HepG2 (cell line): ENCODE data around the gene RANBP2. TPM values are rescaled to one million over a fixed set of nuclear protein-coding genes. Genes with fewer than 3 reads are reported as not detected.
"Not testable (repeated sequence)": the region's sequence is repeated elsewhere in the genome, so short reads cannot be mapped to it uniquely, and the experiment has no call there.

Experiments
- ATAC-seq: fragments of 200-7000 bp; cut with Tn5 transposase; 3 replicates; pipeline ENCODE4 v1.9.1; 2020; ENCODE audit warnings: mild to moderate bottlenecking, moderate library complexity
- BruUV-seq: library from RNA; stranded (reverse); fragments of 400-500 nt; replicated peaks from 2 replicates; lab custom pipeline; 2021; lab: Mats Ljungman, UMichigan
- CTCF ChIA-PET: fragments of 300-600 bp; formaldehyde crosslinking; extraction: SDS; loops from one replicate; lab custom pipeline; 2021; ENCODE audit warnings: low total read pairs, inconsistent platforms, low intra/inter-chr PET ratio; lab: Yijun Ruan, JAX
- POLR2A ChIA-PET: fragments of 350-600 bp; sonication (Branson Sonifier 250); formaldehyde crosslinking; loops from one replicate; lab custom pipeline; 2020; ENCODE audit warnings: antibody characterized with exemption, inconsistent platforms; lab: Yijun Ruan, JAX
- DNase-seq: peaks from one replicate; pipeline ENCODE4 v3.0.0-alpha.2; 2015; ENCODE audit warnings: low spot score
- FAIRE-seq: peaks from 3 replicates; lab custom pipeline; 2011; peaks lifted over from hg19 to GRCh38; lab: Jason Lieb, UNC
- H2AFZ ChIP-seq: one replicate; pipeline ENCODE4 v1.6.1; 2011; ENCODE audit warnings: low read length, inconsistent platforms
- H3K27ac ChIP-seq: fragments of 300-600 bp; 3 replicates; pipeline ENCODE4 v1.8.0; 2011; ENCODE audit warnings: mixed run types, mild to moderate bottlenecking, mixed read lengths, low read length, inconsistent platforms; ENCODE audit not compliant: insufficient read depth; ENCODE audit errors: extremely low read length
- H3K27me3 ChIP-seq, 2 experiments: fragments of 200-600 bp in 1 of 2; 2 replicates in 1 of 2; 3 replicates in 1 of 2; pipeline versions ENCODE4 v1.6.0 to v1.8.0; 2011; ENCODE audit warnings: low read length in 2 of 2, mild to moderate bottlenecking in 2 of 2, moderate library complexity in 2 of 2, inconsistent platforms in 1 of 2; ENCODE audit not compliant: insufficient read depth in 2 of 2, control insufficient read depth in 1 of 2
- H3K36me3 ChIP-seq, 2 experiments: fragments of 200-600 bp in 1 of 2; replicated peaks in 1 of 2; 2 replicates in 1 of 2; 3 replicates in 1 of 2; pipeline versions ENCODE4 v1.5.1 to v1.8.0; 2011; ENCODE audit warnings: low read length in 2 of 2, inconsistent platforms in 1 of 2; ENCODE audit not compliant: insufficient read depth in 2 of 2, control insufficient read depth in 1 of 2
- H3K4me1 ChIP-seq: 2 replicates; pipeline ENCODE4 v1.5.1; 2012; ENCODE audit warnings: low read length, inconsistent platforms; ENCODE audit not compliant: insufficient read depth
- H3K4me2 ChIP-seq: 2 replicates; pipeline ENCODE4 v1.6.0; 2011; ENCODE audit warnings: low read depth, low read length, inconsistent platforms
- H3K4me3 ChIP-seq, 3 experiments: fragments of 200-600 bp in 1 of 3; sonication (generic), shearing (Covaris generic) in 1 of 3; replicated peaks in 1 of 3; 2 replicates each; pipeline ENCODE4 v1.5.1; 2011 to 2016; ENCODE audit warnings: low read length in 3 of 3, inconsistent platforms in 2 of 3, low read depth in 2 of 3, mild to moderate bottlenecking in 2 of 3, control low read depth in 1 of 3, mixed read lengths in 1 of 3; ENCODE audit not compliant: insufficient read depth in 1 of 3
- H3K79me2 ChIP-seq: one replicate; pipeline ENCODE4 v1.6.1; 2011; ENCODE audit warnings: low read length, inconsistent platforms; ENCODE audit not compliant: insufficient read depth
- H3K9ac ChIP-seq: 2 replicates; pipeline ENCODE4 v1.6.0; 2011; ENCODE audit warnings: mild to moderate bottlenecking, low read depth, low read length, inconsistent platforms; ENCODE audit not compliant: insufficient read depth
- H3K9me3 ChIP-seq: 2 replicates; pipeline ENCODE4 v1.5.1; 2012; ENCODE audit warnings: mild to moderate bottlenecking, low read length
- H4K20me1 ChIP-seq: 2 replicates; pipeline ENCODE4 v1.6.0; 2011; ENCODE audit warnings: inconsistent platforms, mild to moderate bottlenecking, low read length, moderate library complexity; ENCODE audit not compliant: insufficient read depth
- MAFF ChIP-seq: IDR thresholded peaks from 2 replicates; pipeline ENCODE4 v1.6.1; 2011; ENCODE audit warnings: low read depth, low read length, improper control_type of control experiment
- MAFK ChIP-seq, 2 experiments: IDR thresholded peaks in 1 of 2; conservative IDR thresholded peaks in 1 of 2; 2 replicates each; pipeline ENCODE4 v1.6.1; 2011; ENCODE audit warnings: improper control_type of control experiment in 2 of 2, low read length in 2 of 2
- WGBS: methylation state at CpG from one replicate; pipeline ENCODE4 v1.1.6; 2017; ENCODE audit warnings: low lambda C conversion rate; 5-methylcytosine and 5-hydroxymethylcytosine counted together
- in situ Hi-C: cut with HindIII; loops from 2 replicates; pipeline ENCODE4 v1.10.0; 2017; ENCODE audit warnings: low pct_unique_long_range_greater_than_20kb; ENCODE audit not compliant: extremely low pct_ligation_motif_present
- intact Hi-C: fragments of 100-400 bp; cut with micrococcal nuclease; formaldehyde crosslinking; loops from one replicate; pipeline ENCODE4 v1.10.0; 2022; ENCODE audit not compliant: unreplicated experiment
- polyA plus RNA-seq, 8 experiments: library from polyadenylated mRNA; depleted of rRNA in 3 of 8; stranded (reverse) in 7 of 8; unstranded in 1 of 8; fragments of >200 nt; fragmentation: Illumina TruSeq in 4 of 8; extraction: Trizol in 4 of 8; gene quantifications; 2 replicates each; pipeline versions ENCODE4 v1.2.1 to v1.2.3, GENCODE V29; 2011 to 2016; ENCODE audit warnings: low read depth in 4 of 8, missing spikeins in 1 of 8, mixed read lengths in 1 of 8; ENCODE audit not compliant: insufficient read depth in 1 of 8
- total RNA-seq, 5 experiments: library from RNA; depleted of rRNA; stranded (reverse); fragments of >200 nt; fragmentation: Illumina TruSeq; extraction: Trizol; gene quantifications; 2 replicates each; pipeline ENCODE4 v1.2.3, GENCODE V29; 2016; ENCODE audit warnings: low read depth in 1 of 5
- TF ChIP-seq, protein P1 (sequence below): sonication (generic); IDR thresholded peaks from 2 replicates; pipeline ENCODE4 v1.6.1; 2016; ENCODE audit warnings: low read depth, borderline replicate concordance

Gene RANBP2
- total and polyA plus RNA-seq, 2 of the 13 experiments (the other 11 are each of a cell fraction or from before 2014, with no cell fraction given) = 12.2 to 87.0 TPM

- H3K36me3 ChIP-seq = peaks cover 6 to 24% of the 10 kb centered on the region in 2 experiments
- H4K20me1 ChIP-seq, ATAC-seq, POLR2A ChIA-PET, H3K4me1 ChIP-seq, in situ Hi-C loops, CTCF ChIA-PET, intact Hi-C loops, H3K27me3 ChIP-seq, H3K9ac ChIP-seq, DNase-seq, H3K79me2 ChIP-seq, H3K4me2 ChIP-seq, BruUV-seq, H2AFZ ChIP-seq, H3K4me3 ChIP-seq, H3K27ac ChIP-seq, H3K9me3 ChIP-seq, FAIRE-seq: not testable (repeated sequence)
- TF ChIP-seq MAFK (conservative IDR thresholded peaks at IDR 0.05 in 1 of 2, IDR thresholded peaks at IDR 0.05 in 1 of 2; ENCODE audit: low read length in 2 of 2) (peak in 1 of 2 experiments; percentile 5; a peak in 1 of 4 replicates), MAFF (0 out of 2 replicates have a peak, but pooled peaks have one; percentile 0)
- WGBS = 96% methylated on average over 4 of the region's 4 CpGs
These were observed 42.0 kb upstream of the RANBP2 start for GRCh38 chr2:108677239-108677744.

DNA sequence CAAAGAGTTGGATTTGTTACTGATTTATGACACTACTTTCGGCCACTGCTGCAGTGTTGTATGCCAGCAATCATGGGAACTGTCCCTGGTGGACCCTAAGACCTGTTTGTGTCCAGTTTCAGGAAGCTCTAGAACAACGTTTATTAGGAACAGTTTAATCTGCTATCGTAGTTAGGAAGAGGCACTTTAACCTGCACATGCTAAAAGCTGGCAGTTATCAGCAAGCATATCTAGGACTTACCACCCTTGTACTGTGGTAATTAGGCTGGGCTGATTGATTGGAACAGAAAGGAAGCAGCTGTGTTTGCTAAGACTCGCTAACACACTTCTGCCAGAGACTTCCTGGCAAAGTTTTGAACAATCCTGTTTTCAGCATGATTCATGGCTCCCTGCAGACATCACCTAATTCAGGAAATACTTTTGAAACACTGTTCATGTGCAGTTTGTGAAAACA, 41.1 kb upstream of the RANBP2 start:
- not testable (repeated sequence) for H3K9me3 ChIP-seq
- TF ChIP-seq, protein P1, sequence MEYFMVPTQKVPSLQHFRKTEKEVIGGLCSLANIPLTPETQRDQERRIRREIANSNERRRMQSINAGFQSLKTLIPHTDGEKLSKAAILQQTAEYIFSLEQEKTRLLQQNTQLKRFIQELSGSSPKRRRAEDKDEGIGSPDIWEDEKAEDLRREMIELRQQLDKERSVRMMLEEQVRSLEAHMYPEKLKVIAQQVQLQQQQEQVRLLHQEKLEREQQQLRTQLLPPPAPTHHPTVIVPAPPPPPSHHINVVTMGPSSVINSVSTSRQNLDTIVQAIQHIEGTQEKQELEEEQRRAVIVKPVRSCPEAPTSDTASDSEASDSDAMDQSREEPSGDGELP = peak; percentile 45; the same call in 1 of the 2 replicates
- TF ChIP-seq, all 625 proteins: peak for 1; not testable (repeated sequence) for 624
- POLR2A ChIA-PET = interaction anchor here (0.7 kb wide), 1 partner anchor 43 kb away, joined by 4 read pairs; no protein-coding TSS in a partner anchor
- H3K79me2 ChIP-seq, H4K20me1 ChIP-seq, H3K4me1 ChIP-seq, CTCF ChIA-PET, in situ Hi-C loops, FAIRE-seq, H3K4me3 ChIP-seq, DNase-seq, H3K4me2 ChIP-seq, H3K27me3 ChIP-seq, H3K9ac ChIP-seq, intact Hi-C loops, BruUV-seq, H2AFZ ChIP-seq, H3K27ac ChIP-seq: not testable (repeated sequence)
- peaks cover 4 to 21% of the 10 kb centered on the region in 2 experiments for H3K36me3 ChIP-seq
- WGBS = 89% methylated on average over 4 of the region's 4 CpGs
- peak; percentile 52 for ATAC-seq

DNA sequence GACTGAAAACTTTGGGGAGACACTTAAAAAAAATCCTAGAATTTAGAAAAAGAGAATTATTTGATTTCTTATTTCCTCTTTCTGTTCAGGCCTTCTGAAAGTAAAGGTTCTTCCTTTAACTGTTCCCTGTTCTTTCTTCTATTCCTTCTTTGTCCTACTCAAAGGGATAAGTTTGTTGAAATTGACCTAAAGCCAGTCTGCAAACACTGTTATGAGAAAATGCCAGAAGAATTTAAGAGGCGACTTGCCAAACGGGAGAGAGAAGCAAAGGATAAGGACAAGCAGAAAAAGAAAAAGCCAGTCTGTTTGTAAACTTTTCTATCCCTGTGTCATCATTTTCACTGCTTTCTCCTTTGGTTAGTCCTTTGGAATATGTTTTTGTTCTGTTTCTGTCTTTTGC, 38.5 kb upstream of the RANBP2 start:
- CTCF ChIA-PET, DNase-seq, H3K4me2 ChIP-seq, BruUV-seq, H3K9ac ChIP-seq, H3K4me1 ChIP-seq, FAIRE-seq, H3K27me3 ChIP-seq, POLR2A ChIA-PET, in situ Hi-C loops, H4K20me1 ChIP-seq, H2AFZ ChIP-seq, H3K4me3 ChIP-seq, H3K27ac ChIP-seq, H3K9me3 ChIP-seq, H3K79me2 ChIP-seq, ATAC-seq, intact Hi-C loops: not testable (repeated sequence)
- 100% methylated on average over 2 of the region's 2 CpGs for WGBS
- peaks cover 4 to 17% of the 10 kb centered on the region in 2 experiments; a peak in 4 of 5 replicates for H3K36me3 ChIP-seq
